HG02798 (cell line): ENCODE data around the gene ARSI.

ENCODE experiments used
- ATAC-seq: cut with Tn5 transposase; IDR thresholded peaks from one replicate; pipeline ENCODE4 v1.9.1; 2021; ENCODE audit warnings: mild to moderate bottlenecking; ENCODE audit not compliant: unreplicated experiment, poor library complexity

Gene ARSI

GRCh38 chr5:150309886-150310239, 7.2 kb upstream of the ARSI start:
- no peak for ATAC-seq

- no peak for ATAC-seq
These were observed 6.6 kb upstream of the ARSI start for GRCh38 chr5:150309101-150309885.

- ATAC-seq, result no peak
These were observed 5.1 kb upstream of the ARSI start for GRCh38 chr5:150307617-150308426.

GRCh38 chr5:150306775-150307174, 4.1 kb upstream of the ARSI start:
- no peak for ATAC-seq

GRCh38 chr5:150305557-150305956, 2.9 kb upstream of the ARSI start:
- ATAC-seq, result no peak

- no peak for ATAC-seq
These were observed 2.4 kb upstream of the ARSI start for GRCh38 chr5:150305095-150305494.

GRCh38 chr5:150304481-150305081, 1.9 kb upstream of the ARSI start:
- no peak for ATAC-seq

- ATAC-seq, result no peak
These were observed 1.1 kb upstream of the ARSI start for GRCh38 chr5:150303660-150304386.

GRCh38 chr5:150303070-150303615, 438 bp upstream of the ARSI start:
- no peak for ATAC-seq

- no peak for ATAC-seq
These were observed 804 bp downstream of the ARSI start for GRCh38 chr5:150301901-150302300.

GRCh38 chr5:150301170-150301505, 1.6 kb downstream of the ARSI start:
- ATAC-seq, result no peak

- no peak for ATAC-seq
These were observed 2.1 kb downstream of the ARSI start for GRCh38 chr5:150300496-150301169.

- no peak for ATAC-seq
These were observed 3.0 kb downstream of the ARSI start for GRCh38 chr5:150299571-150300327.

GRCh38 chr5:150298701-150299451, 3.8 kb downstream of the ARSI start:
- ATAC-seq, result no peak

GRCh38 chr5:150297934-150298595, 4.6 kb downstream of the ARSI start:
- ATAC-seq, result no peak

GRCh38 chr5:150297236-150297890, 5.3 kb downstream of the ARSI start:
- ATAC-seq, result no peak

GRCh38 chr5:150296496-150296895, 6.2 kb downstream of the ARSI start:
- no peak for ATAC-seq
